ENCODE results near the gene C11orf21.

The C11orf21 gene

DNA sequence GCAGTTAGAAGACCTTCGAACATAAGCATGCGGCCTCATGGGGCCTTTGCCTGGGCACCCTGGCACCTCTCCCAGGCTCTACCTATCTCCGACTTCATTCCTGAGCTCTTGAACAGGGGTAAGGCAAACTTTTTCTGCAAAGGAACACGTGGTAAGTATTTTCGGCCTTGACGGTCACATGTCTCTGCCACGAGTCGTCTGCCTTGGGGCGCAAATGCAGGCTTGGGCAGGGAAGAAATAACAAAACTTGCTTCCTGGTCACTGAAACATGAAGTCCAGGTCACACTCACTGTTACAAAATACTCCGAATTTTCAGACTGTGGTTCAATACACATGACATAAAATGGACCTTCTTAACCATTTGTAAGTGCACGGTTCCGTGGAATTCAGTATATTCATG lies 27.9 kb downstream of the C11orf21 start:
- Mint-ChIP-seq H3K27me3 (peaks cover 15 to 17% of the 10 kb centered on the region in 2 donors), H3K4me3 (no peak overlapping the region), H3K4me1 (ENCODE audit: low read depth in 2 of 2) (peaks cover 4 to 10% of the 10 kb centered on the region in 2 donors), H3K27ac (no peak overlapping the region), H3K9me3 (no peaks in the 10 kb centered on the region), H3K36me3 (ENCODE audit: insufficient read depth) (peaks cover 4% of the 10 kb centered on the region)
- DNase-seq (peak in 1 of 3 experiments; percentile 0), ATAC-seq (replicated peaks) (no peak)

DNA sequence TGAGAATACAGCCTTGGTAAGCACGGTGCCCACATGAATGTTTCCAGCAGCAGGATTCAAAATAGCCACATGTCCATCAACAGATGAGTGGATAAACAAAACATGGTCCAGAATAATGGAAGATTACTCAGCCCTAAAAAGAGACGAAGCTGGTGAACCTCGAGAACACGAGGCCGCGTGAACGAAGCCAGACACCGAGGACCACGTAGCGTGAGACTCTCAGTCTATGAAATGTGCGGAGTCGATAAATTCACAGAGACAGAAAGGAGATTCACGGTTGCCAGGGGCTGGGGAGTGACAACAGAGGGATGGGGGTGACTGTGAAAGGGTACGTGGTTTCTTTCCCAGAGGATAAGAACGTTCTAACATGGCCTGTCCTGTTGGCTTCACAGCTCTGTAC lies 28.4 kb downstream of the C11orf21 start:
- H3K27me3 Mint-ChIP-seq: peaks cover 15 to 17% of the 10 kb centered on the region in 2 donors
- DNase-seq (peak in 1 of 3 experiments; percentile 0), ATAC-seq (replicated peaks) (no peak)
- no peak overlapping the region for H3K4me3 Mint-ChIP-seq
- H3K27ac Mint-ChIP-seq: no peak overlapping the region
- H3K9me3 Mint-ChIP-seq: no peaks in the 10 kb centered on the region
- H3K4me1 Mint-ChIP-seq (ENCODE audit: low read depth in 2 of 2): peaks cover 4 to 14% of the 10 kb centered on the region in 2 donors
- peaks cover 8% of the 10 kb centered on the region for H3K36me3 Mint-ChIP-seq (ENCODE audit: insufficient read depth)

GRCh38 chr11:2272946-2273280 lies 28.8 kb downstream of the C11orf21 start:
- Mint-ChIP-seq H3K4me1 (ENCODE audit: low read depth in 2 of 2) (peaks cover 4 to 18% of the 10 kb centered on the region in 2 donors), H3K4me3 (no peak overlapping the region), H3K36me3 (ENCODE audit: insufficient read depth) (peaks cover 11% of the 10 kb centered on the region), H3K27ac (no peak overlapping the region), H3K27me3 (peaks cover 11 to 13% of the 10 kb centered on the region in 2 donors), H3K9me3 (no peaks in the 10 kb centered on the region)
- DNase-seq (peak in 1 of 3 experiments; percentile 0), ATAC-seq (replicated peaks) (no peak)

GRCh38 chr11:2272228-2272945 lies 29.3 kb downstream of the C11orf21 start:
- Mint-ChIP-seq H3K36me3 (ENCODE audit: insufficient read depth) (peaks cover 11% of the 10 kb centered on the region), H3K27ac (no peak overlapping the region), H3K4me3 (peak overlapping the region in 1 of 2 donors; percentile 76), H3K27me3 (peaks cover 8% of the 10 kb centered on the region in 2 donors), H3K9me3 (no peaks in the 10 kb centered on the region), H3K4me1 (ENCODE audit: low read depth in 2 of 2) (peaks cover 4 to 18% of the 10 kb centered on the region in 2 donors)
- DNase-seq: peak in 1 of 3 experiments; percentile 1
- no peak for ATAC-seq (replicated peaks)

GRCh38 chr11:2271327-2272227 lies 30.1 kb downstream of the C11orf21 start:
- Mint-ChIP-seq H3K4me1 (ENCODE audit: low read depth in 2 of 2) (peaks cover 5 to 19% of the 10 kb centered on the region in 2 donors), H3K4me3 (peak overlapping the region; percentile 54 to 76), H3K36me3 (ENCODE audit: insufficient read depth) (peaks cover 11% of the 10 kb centered on the region), H3K27ac (no peak overlapping the region), H3K9me3 (no peaks in the 10 kb centered on the region), H3K27me3 (peaks cover 3 to 8% of the 10 kb centered on the region in 2 donors)
- ATAC-seq (replicated peaks): no peak
- DNase-seq: no peak

GRCh38 chr11:2271077-2271326 lies 30.7 kb downstream of the C11orf21 start:
- Mint-ChIP-seq H3K9me3 (no peaks in the 10 kb centered on the region), H3K4me1 (ENCODE audit: low read depth in 2 of 2) (peaks cover 11 to 25% of the 10 kb centered on the region in 2 donors), H3K27me3 (peaks cover 0 to 8% of the 10 kb centered on the region in 2 donors), H3K36me3 (ENCODE audit: insufficient read depth) (peaks cover 12% of the 10 kb centered on the region), H3K4me3 (peak overlapping the region; percentile 54 to 76), H3K27ac (no peak overlapping the region)
- ATAC-seq (replicated peaks) (peak; percentile 73), DNase-seq (peak in 2 of 3 experiments; percentile 64 to 69)

DNA sequence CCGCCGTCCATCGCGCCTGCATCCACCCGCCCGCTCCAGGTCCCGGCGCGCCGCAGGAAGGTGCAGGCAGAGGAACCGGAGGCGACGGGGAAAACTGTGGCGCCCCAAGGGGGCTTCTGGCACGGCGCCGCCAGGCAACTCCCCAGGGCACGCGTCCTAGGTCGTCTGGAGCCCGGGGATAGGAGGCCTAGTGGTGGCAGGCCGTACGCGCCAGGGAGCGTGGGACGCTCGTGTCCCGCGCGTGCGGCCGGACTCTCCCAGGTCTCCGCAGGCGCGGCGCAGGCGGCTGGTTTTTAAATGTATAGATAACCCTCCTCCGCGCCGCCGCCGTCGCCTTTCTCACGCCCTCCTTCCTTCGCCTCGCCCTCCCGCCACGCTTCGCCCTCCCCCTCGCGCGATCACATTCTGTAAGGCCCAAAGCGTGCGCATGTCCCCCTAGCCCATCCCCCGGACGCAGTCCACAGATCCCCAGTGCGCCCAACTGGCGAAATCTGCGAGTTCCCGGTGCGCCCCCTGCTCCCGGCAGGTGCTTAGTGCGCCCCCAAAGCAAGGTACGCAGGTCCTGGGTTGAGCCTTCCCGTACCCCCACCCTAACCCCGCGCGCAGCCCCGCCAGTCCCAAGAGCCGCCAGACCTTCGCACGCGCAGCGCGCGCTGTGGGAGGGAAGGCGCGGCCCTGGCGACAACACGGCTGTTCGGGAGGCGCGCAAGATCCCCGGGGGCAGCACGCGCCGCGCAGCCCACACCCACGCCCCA lies 31.2 kb downstream of the C11orf21 start, which contains the start of gene ASCL2:
TSS of gene ASCL2 (minus strand) at position 267 of the 755 bp plus-strand sequence. CDS start at position 11, 256 bp downstream.
- peaks cover 16 to 30% of the 10 kb centered on the region in 2 donors for H3K4me1 Mint-ChIP-seq (ENCODE audit: low read depth in 2 of 2)

GRCh38 chr11:2269601-2270321 lies 32.0 kb downstream of the C11orf21 start:
- Mint-ChIP-seq H3K36me3 (ENCODE audit: insufficient read depth) (peaks cover 14% of the 10 kb centered on the region), H3K4me1 (ENCODE audit: low read depth in 2 of 2) (peaks cover 19 to 34% of the 10 kb centered on the region in 2 donors), H3K27me3 (peaks cover 0 to 8% of the 10 kb centered on the region in 2 donors), H3K4me3 (peak overlapping the region; percentile 70 to 76), H3K27ac (no peak overlapping the region), H3K9me3 (no peaks in the 10 kb centered on the region)
- ATAC-seq (replicated peaks): peak; percentile 52
- peak; percentile 39 to 53 (median 43) for DNase-seq

More for the DNA sequence above, 31.2 kb downstream of the C11orf21 start, which contains the start of gene ASCL2:
- H3K27ac Mint-ChIP-seq: no peak within 1 kb of the TSS
- peaks cover 0 to 8% of the 10 kb centered on the region in 2 donors for H3K27me3 Mint-ChIP-seq
- peak within 1 kb of the TSS; percentile 71 to 76 for H3K4me3 Mint-ChIP-seq
- H3K9me3 Mint-ChIP-seq: no peaks in the 10 kb centered on the region
- DNase-seq: peak in 2 of 3 experiments; percentile 23 to 44
- peaks cover 14% of the 10 kb centered on the region for H3K36me3 Mint-ChIP-seq (ENCODE audit: insufficient read depth)
- peak; percentile 16 for ATAC-seq (replicated peaks)

- ATAC-seq (replicated peaks) (peak; percentile 37), DNase-seq (peak; percentile 32 to 47 (median 43))
- Mint-ChIP-seq H3K4me3 (peak overlapping the region; percentile 74 to 76), H3K27ac (no peak overlapping the region), H3K27me3 (peaks cover 0 to 8% of the 10 kb centered on the region in 2 donors), H3K36me3 (ENCODE audit: insufficient read depth) (peaks cover 14% of the 10 kb centered on the region), H3K4me1 (ENCODE audit: low read depth in 2 of 2) (peaks cover 19 to 34% of the 10 kb centered on the region in 2 donors), H3K9me3 (no peaks in the 10 kb centered on the region)
Measured at GRCh38 chr11:2268729-2269600, 32.8 kb downstream of the C11orf21 start.

DNA sequence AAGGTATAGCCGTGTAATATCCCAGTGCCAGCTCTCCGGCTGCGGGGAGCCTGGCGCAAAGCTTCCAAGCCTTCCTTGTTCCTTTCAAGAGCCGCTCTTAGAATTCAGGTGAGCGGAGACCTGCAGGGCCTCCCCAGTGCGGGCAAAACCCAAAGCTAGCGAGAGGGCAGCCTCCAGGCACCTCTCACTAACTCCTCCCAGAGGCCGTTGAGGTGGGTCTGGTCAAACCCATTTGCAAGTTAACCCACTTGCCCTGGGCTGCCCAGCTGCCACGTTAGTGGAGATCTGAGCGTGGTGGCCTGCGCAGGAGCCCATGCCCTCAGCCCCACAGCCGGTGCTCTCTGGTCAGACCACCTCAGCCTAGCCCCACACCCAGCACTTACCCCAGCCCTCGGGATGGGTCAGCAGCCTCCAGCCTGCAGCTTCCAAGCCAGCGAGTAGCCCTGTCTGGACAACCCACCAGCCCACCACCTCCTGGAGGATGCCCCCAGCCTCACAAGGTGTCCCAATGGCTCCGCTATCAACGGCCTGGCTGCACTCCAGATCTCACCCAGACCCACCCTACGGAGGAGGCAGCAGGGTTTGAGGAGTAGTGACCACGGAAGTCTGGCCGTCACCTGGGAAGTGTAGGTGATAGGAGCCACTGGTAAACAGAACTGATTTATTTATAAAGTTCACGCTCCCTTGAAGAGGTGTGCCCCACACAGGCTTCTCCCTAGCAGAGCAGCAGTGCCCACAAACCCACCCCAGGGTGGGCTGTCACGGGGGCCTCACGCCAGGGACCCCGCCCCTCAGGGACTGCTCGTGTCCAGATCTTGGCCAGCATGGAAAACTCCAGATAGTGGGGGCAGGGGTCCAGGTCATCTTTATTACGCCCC lies 33.6 kb downstream of the C11orf21 start:
- H3K9me3 Mint-ChIP-seq: no peaks in the 10 kb centered on the region
- peaks cover 19 to 34% of the 10 kb centered on the region in 2 donors for H3K4me1 Mint-ChIP-seq (ENCODE audit: low read depth in 2 of 2)
- H3K27me3 Mint-ChIP-seq: peaks cover 0 to 5% of the 10 kb centered on the region in 2 donors
- DNase-seq: no peak
- no peak overlapping the region for H3K27ac Mint-ChIP-seq
- peak overlapping the region; percentile 73 to 74 for H3K4me3 Mint-ChIP-seq
- no peak for ATAC-seq (replicated peaks)
- H3K36me3 Mint-ChIP-seq (ENCODE audit: insufficient read depth): peaks cover 14% of the 10 kb centered on the region

DNA sequence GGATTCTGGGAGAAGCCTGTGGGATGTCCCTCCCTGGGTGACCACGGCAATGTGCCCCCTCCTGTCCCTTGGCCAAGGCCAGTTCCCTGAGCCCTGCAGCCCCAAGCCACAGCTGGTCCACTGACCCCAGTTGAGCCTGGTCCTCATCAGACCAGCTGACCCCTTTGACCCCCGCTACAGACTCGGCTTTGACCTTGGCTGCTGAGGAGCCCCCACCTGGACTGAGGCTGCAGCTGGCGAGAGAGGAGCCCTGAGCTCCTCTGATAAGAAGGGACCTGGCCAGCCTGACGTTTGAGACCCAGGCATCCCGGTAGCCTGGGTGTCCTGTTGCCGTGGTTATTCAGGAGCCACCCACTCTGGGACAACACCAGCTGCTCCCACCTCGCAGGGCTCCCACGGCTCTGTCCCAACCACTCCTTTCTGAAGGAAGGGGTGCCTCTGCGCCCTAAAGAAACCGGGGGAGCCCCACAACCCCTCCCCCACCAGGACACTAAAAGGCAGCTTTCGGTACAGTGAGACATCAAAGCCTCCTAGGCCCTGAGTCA lies 34.3 kb downstream of the C11orf21 start:
- Mint-ChIP-seq H3K36me3 (ENCODE audit: insufficient read depth) (peaks cover 14% of the 10 kb centered on the region), H3K4me3 (peak overlapping the region; percentile 73 to 74), H3K4me1 (ENCODE audit: low read depth in 2 of 2) (peaks cover 19 to 34% of the 10 kb centered on the region in 2 donors), H3K9me3 (no peaks in the 10 kb centered on the region), H3K27ac (no peak overlapping the region), H3K27me3 (no peaks in the 10 kb centered on the region)
- no peak for ATAC-seq (replicated peaks)
- DNase-seq: no peak
